PC-9 (cell line): ENCODE data around the gene TMEM135. TPM values are rescaled to one million over a fixed set of nuclear protein-coding genes. Genes with fewer than 3 reads are reported as not detected.
A peak's percentile ranks its signal among the peaks of the same experiment; 100 is the strongest.

Source experiments
- Bru-seq: library from RNA; stranded (reverse); fragments of 400-500 nt; gene quantifications from one replicate; lab custom pipeline; 2021; lab: Mats Ljungman, UMichigan
- BruChase-seq, 2 experiments: library from RNA; stranded (reverse); fragments of 400-500 nt; gene quantifications; one replicate each; lab custom pipeline; 2021; lab: Mats Ljungman, UMichigan
- BruUV-seq: library from RNA; stranded (reverse); fragments of 400-500 nt; replicated peaks from 2 replicates; lab custom pipeline; 2021; lab: Mats Ljungman, UMichigan
- CTCF ChIA-PET: fragments of 300-600 bp; sonication (Branson Sonifier 250); formaldehyde crosslinking; loops from one replicate; lab custom pipeline; 2022; ENCODE audit warnings: antibody characterized with exemption; lab: Charles Lee
- POLR2A ChIA-PET: fragments of 300-600 bp; sonication (Branson Sonifier 250); formaldehyde crosslinking; loops from one replicate; lab custom pipeline; 2022; ENCODE audit warnings: antibody characterized with exemption; ENCODE audit not compliant: unreplicated experiment; lab: Charles Lee
- DNase-seq, 2 experiments: peaks; one replicate each; pipeline versions ENCODE4 v3.0.0 to v3.0.0-alpha.2; 2015 to 2022; ENCODE audit warnings: mixed read lengths in 1 of 2
- H2AFZ ChIP-seq: fragments of 200-600 bp; sonication (generic); 2 replicates; pipeline ENCODE4 v1.8.1; 2017; ENCODE audit warnings: antibody characterized with exemption
- H3F3A ChIP-seq: fragments of 200-600 bp; sonication (generic); 2 replicates; pipeline ENCODE4 v1.8.1; 2017; ENCODE audit warnings: antibody characterized with exemption, mild to moderate bottlenecking, low read depth; ENCODE audit not compliant: insufficient read depth
- H3K27ac ChIP-seq: fragments of 200-600 bp; sonication (generic); 2 replicates; pipeline ENCODE4 v1.6.1; 2016; ENCODE audit warnings: mixed run types
- H3K27me3 ChIP-seq: fragments of 200-600 bp; sonication (generic); 2 replicates; pipeline ENCODE4 v1.6.1; 2016; ENCODE audit warnings: low read depth, mixed run types; ENCODE audit not compliant: insufficient read depth
- H3K36me3 ChIP-seq: fragments of 200-600 bp; sonication (generic); 2 replicates; pipeline ENCODE4 v1.6.1; 2016; ENCODE audit warnings: low read depth, mixed run types
- H3K4me1 ChIP-seq: fragments of 200-600 bp; sonication (generic); replicated peaks from 2 replicates; pipeline ENCODE4 v1.6.1; 2016; ENCODE audit warnings: mixed run types; ENCODE audit not compliant: insufficient read depth
- H3K4me2 ChIP-seq: fragments of 200-600 bp; sonication (generic); 2 replicates; pipeline ENCODE4 v1.6.1; 2017; ENCODE audit warnings: mixed run types
- H3K4me3 ChIP-seq: fragments of 200-600 bp; sonication (generic); 2 replicates; pipeline ENCODE4 v1.6.1; 2016; ENCODE audit warnings: mixed run types
- H3K79me2 ChIP-seq: fragments of 200-600 bp; sonication (generic); 2 replicates; pipeline ENCODE4 v1.6.1; 2017; ENCODE audit warnings: low read depth, mixed run types
- H3K9me2 ChIP-seq: fragments of 200-600 bp; sonication (generic); 2 replicates; pipeline ENCODE4 v1.8.1; 2017; ENCODE audit warnings: mild to moderate bottlenecking; ENCODE audit not compliant: insufficient read depth
- H3K9me3 ChIP-seq: fragments of 200-600 bp; sonication (generic); 2 replicates; pipeline ENCODE4 v1.8.1; 2016; ENCODE audit warnings: low read depth; ENCODE audit not compliant: insufficient read depth
- H4K20me1 ChIP-seq: fragments of 200-600 bp; sonication (generic); 2 replicates; pipeline ENCODE4 v1.8.1; 2017; ENCODE audit not compliant: insufficient read depth
- CTCF ChIP-seq: fragments of 200-600 bp; sonication (generic); conservative IDR thresholded peaks from 2 replicates; pipeline ENCODE4 v1.6.1; 2017; ENCODE audit warnings: mixed run types, antibody characterized with exemption, mild to moderate bottlenecking, moderate library complexity
- EZH2 ChIP-seq: fragments of 200-600 bp; sonication (generic); IDR thresholded peaks from 2 replicates; pipeline ENCODE4 v1.8.0; 2017; ENCODE audit warnings: antibody characterized with exemption, low read depth
- intact Hi-C: fragments of 100-400 bp; cut with micrococcal nuclease; formaldehyde crosslinking; loops from one replicate; pipeline ENCODE4 v1.10.0; 2022; ENCODE audit not compliant: unreplicated experiment
- long read RNA-seq: library from polyadenylated mRNA; stranded (forward); transcript quantifications from one replicate; pipeline ENCODE4 v2.0.0, GENCODE V29; 2022
- total RNA-seq: library from RNA; stranded (reverse); gene quantifications from 2 replicates; pipeline ENCODE4 v1.2.3, GENCODE V29; 2021

TMEM135 gene
- total RNA-seq (15.0 and 42.0 TPM in 2 replicates), Bru-seq, nascent RNA (percentile 89 among the genes with signal in this experiment), BruChase-seq, experiment 1, labeled RNA remaining after a 2-hour chase (percentile 77 among the genes with signal in this experiment), BruChase-seq, experiment 2, labeled RNA remaining after a 6-hour chase (percentile 69 among the genes with signal in this experiment)
- long read RNA-seq, transcript TMEM135-202 (14 exons, 3,938 nt): minor isoform, 8 of 39 reads
- long read RNA-seq, transcript TMEM135-201 (15 exons, 2,433 nt): major isoform, 16 of 39 reads
- long read RNA-seq, partial matches to known transcripts: 1 of 39 reads
- long read RNA-seq, other reads (novel, unspliced or antisense): 13 of 39 reads

GRCh38 chr11:87037450-87038234, at the start of gene TMEM135:
TMEM135 (plus strand) TSS chr11:87037934; CDS start chr11:87038046, 112 bp downstream.
- H3K4me1 ChIP-seq: peaks cover 48% of the 10 kb centered on the region
- intact Hi-C loops: loop anchor here (1.0 to 2.0 kb wide), 3 partner anchors 37 to 81 kb away; no protein-coding TSS in a partner anchor
- H3K4me3 ChIP-seq: peak within 1 kb of the TSS; percentile 98
- peaks cover 17% of the 10 kb centered on the region for H3F3A ChIP-seq
- H2AFZ ChIP-seq: peak within 1 kb of the TSS; percentile 99
- no peaks in the 10 kb centered on the region for H3K27me3 ChIP-seq
- peak; percentile 95 to 96 for DNase-seq
- peaks cover 5% of the 10 kb centered on the region for H3K36me3 ChIP-seq
- ChIA-PET POLR2A (interaction anchor here (0.5 to 1.0 kb wide), 10 partner anchors 9 to 968 kb away, joined by 3 to 14 read pairs (median 5); partner anchors contain the start of genes FZD4 and PICALM), CTCF (interaction anchor here (0.6 kb wide), 2 partner anchors 15 to 26 kb away, joined by 3 read pairs; no protein-coding TSS in a partner anchor)
- H3K79me2 ChIP-seq: peaks cover 48% of the 10 kb centered on the region
- H3K27ac ChIP-seq: peak within 1 kb of the TSS; percentile 81
- no peaks in the 10 kb centered on the region; the same call in 1 of the 2 replicates for H4K20me1 ChIP-seq
- peak within 1 kb of the TSS; percentile 77 for H3K4me2 ChIP-seq
- BruUV-seq: no TSS peak
- TF ChIP-seq EZH2 (no peak), CTCF (no peak)
- H3K9me2 ChIP-seq: no peaks in the 10 kb centered on the region
- H3K9me3 ChIP-seq: no peaks in the 10 kb centered on the region

DNA sequence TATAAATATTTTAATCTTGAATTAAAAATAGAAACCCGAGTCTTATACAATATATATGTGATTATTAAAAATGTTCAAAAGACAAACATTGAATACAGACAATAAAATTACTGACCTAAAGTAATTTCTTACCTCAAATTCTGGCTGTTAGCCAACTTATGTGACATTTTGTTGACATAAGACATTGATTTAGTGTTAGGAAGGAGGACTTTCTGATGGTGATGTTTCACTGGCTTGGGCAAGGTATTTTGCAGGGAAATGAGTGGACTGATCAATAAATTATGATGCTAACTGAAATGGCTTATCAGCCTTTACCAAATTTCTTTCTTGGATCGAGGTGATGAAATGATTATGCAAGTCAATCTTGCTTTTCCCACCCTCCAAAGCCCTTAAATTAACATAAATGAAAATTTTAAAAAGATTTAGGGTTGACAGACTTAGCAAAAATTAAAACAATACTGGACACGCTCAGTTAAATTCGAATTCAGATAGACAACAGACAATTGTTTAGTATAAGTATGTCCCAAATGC, 49.3 kb upstream of the TMEM135 start:
- Histone ChIP-seq H3K4me2 (no peak overlapping the region), H3F3A (no peaks in the 10 kb centered on the region), H3K36me3 (no peaks in the 10 kb centered on the region), H3K27me3 (no peaks in the 10 kb centered on the region), H3K79me2 (no peaks in the 10 kb centered on the region), H3K4me1 (peaks cover 22% of the 10 kb centered on the region), H3K27ac (no peak overlapping the region), H3K4me3 (no peak overlapping the region), H3K9me3 (no peaks in the 10 kb centered on the region), H2AFZ (no peak overlapping the region), H4K20me1 (no peaks in the 10 kb centered on the region), H3K9me2 (no peaks in the 10 kb centered on the region)
- no TSS peak for BruUV-seq
- POLR2A ChIA-PET: no interaction called here
- CTCF ChIA-PET: interaction anchor here (0.6 kb wide), 1 partner anchor 371 kb away, joined by 4 read pairs; no protein-coding TSS in a partner anchor
- TF ChIP-seq EZH2: no peak
- TF ChIP-seq CTCF: no peak
- intact Hi-C loops: no loop called here
- DNase-seq: peak in 1 of 2 experiments; percentile 48

- Histone ChIP-seq H3K9me2 (no peaks in the 10 kb centered on the region), H3K9me3 (no peaks in the 10 kb centered on the region), H3K27me3 (no peaks in the 10 kb centered on the region), H3K79me2 (no peaks in the 10 kb centered on the region), H3K4me1 (peaks cover 16% of the 10 kb centered on the region), H3K4me2 (no peak overlapping the region), H4K20me1 (no peaks in the 10 kb centered on the region), H2AFZ (no peak overlapping the region), H3F3A (no peaks in the 10 kb centered on the region), H3K36me3 (no peaks in the 10 kb centered on the region), H3K4me3 (no peak overlapping the region), H3K27ac (no peak overlapping the region)
- ChIA-PET POLR2A (interaction anchor here (1.0 kb wide), 1 partner anchor 158 kb away, joined by 3 read pairs; no protein-coding TSS in a partner anchor), CTCF (interaction anchor here (0.6 kb wide), 1 partner anchor 120 kb away, joined by 3 read pairs; no protein-coding TSS in a partner anchor)
- intact Hi-C loops: loop anchor here (2.0 kb wide), 1 partner anchor 47 kb away; the partner anchor contains the start of gene TMEM135
- TF ChIP-seq EZH2 (no peak), CTCF (no peak)
- no peak for DNase-seq
- BruUV-seq: no TSS peak
Measured at GRCh38 chr11:86990031-86990430, 47.7 kb upstream of the TMEM135 start.
